NCI-H1048 (cell line): ENCODE results near the gene TMCC3.
"Not testable (repeated sequence)": the region's sequence is repeated elsewhere in the genome, so short reads cannot be mapped to it uniquely, and the experiment has no call there.

Source experiments
- DNase-seq: peaks from one replicate; lab custom pipeline; 2025; lab: John Stamatoyannopoulos, UW

The TMCC3 gene

GRCh38 chr12:94633401-94633800 is 17.0 kb downstream of the TMCC3 start:
- no peak for DNase-seq

DNA sequence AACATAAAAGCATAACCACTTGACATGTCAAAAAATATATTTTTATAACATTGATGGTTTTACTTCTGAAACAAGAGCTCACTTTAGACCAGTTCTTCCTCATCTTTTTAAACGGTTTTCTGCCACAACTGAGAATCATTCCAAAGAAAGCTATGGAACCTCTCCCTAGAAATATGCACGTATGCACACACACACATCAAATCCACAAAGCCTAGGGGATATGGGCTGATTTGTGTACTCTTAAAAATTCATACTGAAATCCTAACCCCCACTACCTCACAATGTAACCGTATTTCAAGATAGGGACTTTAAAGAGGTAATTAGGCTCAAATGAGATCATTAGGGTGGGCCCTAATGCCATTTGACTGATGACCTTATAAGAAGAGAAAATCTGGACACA is 19.3 kb downstream of the TMCC3 start:
- no peak for DNase-seq

DNA sequence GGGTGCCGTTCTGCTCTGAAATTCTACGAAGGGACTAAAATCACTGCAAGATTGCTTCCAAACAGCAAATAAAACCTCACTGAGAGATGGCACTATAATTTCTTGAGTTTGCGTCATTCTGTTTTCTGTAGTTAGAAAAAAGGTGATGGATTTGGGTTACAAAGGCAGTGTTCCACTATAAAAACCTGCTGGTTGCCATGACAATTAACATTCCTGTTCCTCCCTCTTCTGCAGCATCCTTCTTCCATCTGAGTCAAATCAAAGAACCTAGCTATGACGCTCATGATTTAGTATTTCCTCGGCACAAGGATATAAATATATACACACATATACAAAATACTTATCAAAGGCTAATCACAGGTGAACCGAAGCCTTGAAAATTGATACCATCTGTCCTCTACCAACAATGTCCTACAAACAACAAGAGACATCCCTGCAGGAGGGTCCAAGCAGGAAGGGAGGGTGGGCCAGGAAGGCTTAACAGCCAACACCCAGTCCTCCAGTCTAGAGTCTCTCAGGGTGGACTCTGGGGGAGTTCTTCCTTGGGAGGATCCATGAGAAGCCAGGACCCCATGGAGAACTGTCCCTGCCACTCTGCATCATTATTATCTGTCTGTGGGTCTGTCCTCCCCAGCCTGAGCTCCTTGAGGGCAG is 21.4 kb downstream of the TMCC3 start:
- DNase-seq, result no peak

GRCh38 chr12:94628369-94628768 is 22.0 kb downstream of the TMCC3 start:
- DNase-seq, result no peak

DNA sequence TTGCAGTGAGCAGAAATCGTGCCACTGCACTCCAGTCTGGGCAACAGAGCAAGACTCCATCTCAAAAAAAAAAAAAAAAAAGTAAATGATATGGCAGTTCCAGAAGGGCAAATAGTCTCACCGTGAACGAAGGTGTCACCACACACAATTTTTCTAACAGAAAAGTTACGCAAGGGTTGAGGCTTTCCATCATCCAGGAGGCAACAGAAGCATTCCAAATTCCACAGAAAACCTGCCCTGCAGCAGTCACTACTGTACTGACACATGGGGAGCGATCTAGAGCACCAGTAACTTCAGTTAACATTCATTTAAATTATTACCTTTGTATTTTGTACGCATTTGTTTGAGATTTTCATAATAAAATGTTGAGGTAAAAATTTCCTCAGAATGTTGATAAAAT is 24.8 kb downstream of the TMCC3 start:
- no peak for DNase-seq

DNA sequence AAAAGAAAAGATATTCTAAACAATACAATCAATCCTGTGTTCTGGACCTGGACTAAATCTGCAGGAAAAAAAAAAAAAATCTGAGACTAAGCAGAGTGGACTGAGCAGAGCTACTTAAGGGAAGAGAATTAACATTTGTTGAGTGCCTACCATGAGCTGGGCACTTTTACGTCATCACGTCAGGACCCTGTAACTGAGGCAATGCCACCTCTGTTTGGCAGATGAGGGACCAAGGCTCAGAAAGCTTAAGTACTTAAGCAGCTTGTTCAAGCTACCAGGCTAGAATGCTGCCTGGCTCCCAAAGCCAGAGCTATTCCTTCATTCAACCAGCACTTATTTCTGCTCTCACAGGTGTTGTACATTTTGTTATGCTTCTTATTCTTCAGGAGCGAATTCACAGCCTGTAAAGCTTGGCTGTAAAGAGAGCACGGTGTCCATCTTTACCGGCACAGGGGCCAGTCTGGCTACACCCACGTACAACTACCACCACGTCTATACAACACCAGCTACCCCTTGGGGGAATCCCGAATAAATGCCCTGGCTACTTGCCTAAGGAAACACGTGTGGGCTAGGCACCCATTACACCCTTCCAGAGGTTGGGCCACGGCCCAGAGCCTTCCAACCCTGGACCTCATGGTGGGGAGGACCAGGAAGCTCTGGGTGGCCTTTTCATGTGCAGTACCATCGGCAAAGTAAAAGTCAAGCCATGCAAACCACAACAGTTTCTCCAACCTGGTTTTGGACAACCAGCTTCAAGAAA is 27.0 kb downstream of the TMCC3 start:
- no peak for DNase-seq

DNA sequence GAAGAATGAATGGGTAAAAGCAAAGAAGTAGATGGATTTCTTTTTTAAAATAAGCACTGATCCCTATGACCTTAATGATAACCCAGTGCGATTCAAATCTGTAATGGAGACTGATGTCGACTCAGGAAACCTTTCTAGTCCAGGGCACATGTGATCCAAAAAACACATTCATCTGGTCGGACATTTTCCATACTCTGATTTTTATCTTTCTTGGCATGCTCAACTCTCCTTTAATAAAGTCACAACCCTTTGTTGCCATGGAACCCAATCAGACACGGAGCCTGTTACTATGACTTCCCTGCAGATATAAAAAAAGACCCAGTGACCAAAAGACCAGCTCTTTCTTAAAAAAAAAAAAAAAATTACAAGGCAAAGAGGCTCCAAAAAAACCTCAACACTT is 27.9 kb downstream of the TMCC3 start:
- no peak for DNase-seq

DNA sequence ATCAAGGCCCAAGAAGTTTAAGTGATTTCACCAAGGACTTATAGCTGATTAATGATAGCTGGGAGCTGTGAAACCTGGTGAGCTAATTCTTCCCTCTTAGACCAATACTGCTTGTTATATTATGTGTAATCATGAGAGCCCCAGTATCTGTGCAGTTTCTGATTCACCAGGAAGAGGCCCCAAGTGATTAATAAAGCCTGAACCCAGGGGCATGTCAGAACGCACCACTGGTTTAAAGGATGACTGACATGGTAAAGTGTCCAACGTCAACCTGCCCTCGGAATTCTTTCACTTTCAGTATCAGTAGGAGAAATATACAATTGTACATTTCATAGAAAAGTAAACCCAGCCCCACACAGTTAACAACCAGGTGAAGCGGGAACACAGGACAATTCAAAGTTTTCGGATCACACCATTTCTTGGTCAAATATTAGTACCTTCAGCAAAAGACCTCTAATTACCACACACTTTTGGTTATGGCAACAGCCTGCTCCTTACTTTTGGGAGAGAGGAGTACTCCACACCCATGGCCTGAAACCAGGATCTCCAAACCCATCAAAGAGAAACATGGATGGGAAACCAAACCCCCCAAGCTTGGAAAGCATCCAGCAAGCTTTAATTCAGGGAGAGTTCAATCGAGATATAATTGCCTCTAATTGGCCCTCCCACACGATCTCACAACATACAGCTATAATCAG is 28.5 kb downstream of the TMCC3 start:
- no peak for DNase-seq

- no peak for DNase-seq
Measured at GRCh38 chr12:94620621-94621020, 29.7 kb downstream of the TMCC3 start.

DNA sequence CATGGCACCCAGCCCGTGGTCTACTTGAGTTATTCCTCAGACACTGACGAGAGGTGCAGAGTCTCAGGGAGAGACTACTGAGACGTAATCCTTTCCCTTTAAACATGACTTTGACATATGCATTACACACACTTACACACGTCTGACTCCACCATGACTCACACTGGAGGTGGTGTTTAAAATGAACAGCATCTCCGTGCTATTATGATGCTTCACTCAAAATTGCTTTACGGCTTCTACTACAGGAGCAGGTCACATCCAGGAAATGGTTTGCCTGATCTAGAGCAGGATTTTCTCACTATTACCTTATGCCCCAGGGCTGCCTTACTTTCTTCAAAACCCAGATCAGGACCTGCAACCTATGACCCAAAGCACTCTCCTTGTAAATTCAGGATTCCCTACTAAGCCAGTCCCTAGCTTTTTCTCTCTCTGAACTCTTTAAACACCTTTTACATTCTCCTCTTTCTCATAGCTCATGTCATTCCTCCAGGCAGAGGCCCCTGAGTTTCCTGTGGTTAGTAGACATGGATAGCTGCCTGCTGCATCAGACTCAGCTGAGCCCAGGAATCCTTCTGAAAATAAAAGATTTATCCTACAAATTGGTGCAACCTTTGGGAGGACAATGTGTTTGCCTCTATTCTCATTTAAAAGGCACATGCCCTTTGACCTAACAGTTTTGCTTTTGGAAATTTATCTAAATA is 31.2 kb downstream of the TMCC3 start:
- DNase-seq, result no peak

DNA sequence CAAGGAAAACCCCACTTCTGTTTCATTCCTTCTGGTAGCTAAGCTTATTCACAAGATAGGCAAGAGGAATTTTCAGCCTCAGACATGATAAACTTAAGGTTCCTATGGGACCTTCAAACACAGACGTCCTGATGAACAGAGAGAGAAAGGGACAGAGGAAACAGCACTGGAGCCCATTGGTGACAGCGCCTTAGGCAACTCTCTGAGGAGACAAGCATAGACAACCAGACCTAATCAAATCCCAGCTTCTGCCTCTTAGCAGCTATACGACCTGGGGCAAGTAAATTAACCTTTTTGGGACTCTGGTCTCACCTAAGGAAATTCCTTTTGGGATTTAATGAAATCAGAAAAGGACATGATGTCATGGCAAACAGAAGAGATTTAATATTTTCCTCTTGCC is 33.3 kb downstream of the TMCC3 start:
- DNase-seq, result no peak

DNA sequence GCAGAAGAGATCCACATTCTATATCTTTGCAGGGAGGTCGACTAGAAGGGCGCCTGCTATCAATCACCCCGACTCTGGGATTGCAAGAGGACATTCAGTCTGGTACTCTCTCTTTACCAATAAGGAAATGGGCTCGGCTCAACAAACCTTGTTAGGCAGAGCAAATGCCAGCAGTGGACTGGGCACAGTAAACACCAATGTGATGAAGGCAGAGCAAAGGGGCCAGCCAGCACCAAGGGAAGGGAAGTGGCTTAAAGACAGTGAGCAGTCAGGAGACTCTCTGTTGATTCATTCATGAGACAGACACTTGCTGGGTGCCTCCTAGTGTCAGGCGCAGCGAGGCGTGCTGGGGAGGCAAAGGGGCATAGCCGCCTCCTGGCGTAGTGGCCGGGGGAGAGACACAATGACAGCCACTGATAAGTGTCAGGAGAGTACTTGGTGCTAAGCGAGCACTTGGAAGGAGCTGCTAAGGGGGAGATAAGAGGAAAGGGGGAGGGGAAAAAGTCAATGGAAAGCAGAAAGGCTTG is 34.1 kb downstream of the TMCC3 start:
- no peak for DNase-seq

GRCh38 chr12:94615260-94616181 is 34.8 kb downstream of the TMCC3 start:
- no peak for DNase-seq

- DNase-seq, result no peak
Measured at GRCh38 chr12:94614288-94614721, 36.1 kb downstream of the TMCC3 start.

DNA sequence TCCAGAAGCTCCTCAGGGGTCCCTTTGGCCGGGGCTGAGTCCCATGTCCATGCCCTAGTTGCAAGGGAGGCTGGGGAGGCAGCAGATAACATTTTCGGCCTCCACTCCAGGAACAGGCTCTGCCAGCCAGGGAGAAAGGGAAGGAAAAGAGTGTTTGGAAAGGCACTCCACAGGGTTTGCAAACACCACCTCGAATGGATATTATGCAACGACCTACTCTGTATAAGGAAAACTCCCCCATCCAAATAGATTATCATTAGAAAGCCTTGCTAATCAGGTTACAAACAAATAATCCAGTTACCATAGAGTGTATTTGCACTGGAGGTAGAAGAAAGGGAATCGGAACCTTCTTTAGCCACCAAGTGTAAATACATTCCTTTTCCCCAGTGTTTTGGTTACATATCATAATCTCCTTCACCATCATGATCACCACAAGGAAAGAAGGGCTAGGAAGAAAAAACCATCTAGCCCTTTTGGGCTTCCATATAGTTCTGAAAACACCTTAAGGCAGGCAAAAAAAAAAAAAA is 40.4 kb downstream of the TMCC3 start:
- no peak for DNase-seq

DNA sequence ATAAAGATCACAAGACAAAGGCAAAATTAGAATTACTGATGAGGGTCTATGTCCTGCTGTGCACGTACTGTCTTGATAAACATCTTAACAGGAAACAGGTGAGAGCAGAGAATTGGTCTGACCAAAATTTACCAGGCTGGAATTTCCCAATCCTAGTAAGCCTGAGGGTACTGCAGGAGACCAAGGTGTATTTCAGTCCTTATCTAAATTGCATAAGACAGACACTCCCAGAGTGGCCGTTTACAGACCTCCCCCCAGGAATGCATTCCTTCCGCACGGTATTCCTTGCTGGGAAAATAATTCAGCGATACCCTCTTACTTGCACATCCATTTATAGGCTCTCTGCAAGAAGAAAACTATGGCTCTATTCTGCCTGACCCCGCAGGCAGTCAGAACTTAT is 43.5 kb downstream of the TMCC3 start:
- DNase-seq, result not testable (repeated sequence)

DNA sequence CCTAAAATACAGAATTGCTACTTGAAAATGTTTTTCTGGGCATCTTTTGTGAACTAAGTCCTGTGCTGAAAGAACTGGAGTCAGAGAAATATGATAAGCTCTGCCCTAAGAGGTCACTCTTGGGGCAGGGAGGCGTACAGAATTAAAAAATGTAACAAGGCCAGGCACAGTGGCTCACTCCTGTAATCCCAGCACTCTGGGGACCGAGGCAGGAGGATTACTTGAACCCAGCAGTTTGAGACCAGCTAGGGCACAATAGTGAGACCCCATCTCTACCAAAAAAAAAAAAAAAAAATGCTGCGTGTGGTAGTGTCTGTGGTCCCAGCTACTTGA is 46.0 kb downstream of the TMCC3 start:
- DNase-seq, result no peak

DNA sequence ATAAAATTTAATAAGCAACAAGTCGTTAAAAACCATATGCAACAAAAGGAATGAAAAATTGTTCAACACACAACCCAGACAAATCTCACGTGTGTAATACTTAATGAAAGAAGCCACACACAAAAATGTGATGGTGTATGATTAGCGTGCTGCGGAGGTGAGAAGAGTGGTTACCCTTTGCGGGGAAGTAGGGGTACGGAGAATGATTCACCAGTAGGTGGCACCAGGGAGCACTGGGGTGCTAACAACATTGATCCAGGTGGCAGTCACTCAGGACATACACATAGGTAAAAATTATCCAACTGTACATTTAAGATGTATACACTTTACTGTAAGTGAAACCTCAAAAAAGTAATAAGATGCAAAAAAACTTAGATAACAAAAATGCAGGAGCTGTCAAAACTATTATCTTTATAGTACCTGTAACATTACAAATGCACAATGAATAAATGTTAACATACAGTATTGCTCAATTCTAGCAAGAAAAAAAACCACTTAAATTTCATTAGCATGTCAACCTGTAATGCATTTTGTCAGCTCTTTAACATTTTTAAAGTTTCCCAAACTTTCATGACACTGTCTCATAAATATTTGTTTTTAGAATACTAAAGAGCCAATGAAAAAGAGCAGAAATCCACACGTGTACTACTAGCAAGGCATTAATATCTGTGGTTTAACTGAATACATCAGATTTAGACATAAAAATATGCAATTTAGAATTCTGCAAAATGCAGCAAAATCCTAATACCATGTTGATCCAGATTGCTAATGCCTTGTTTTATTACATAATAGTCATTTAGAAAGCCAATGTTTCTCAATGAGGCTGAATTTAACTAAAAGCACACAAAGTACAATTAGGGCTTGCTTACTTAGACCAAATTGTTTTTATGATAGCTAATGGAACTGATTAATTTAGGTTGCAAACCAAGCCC is 46.7 kb downstream of the TMCC3 start:
- no peak for DNase-seq

DNA sequence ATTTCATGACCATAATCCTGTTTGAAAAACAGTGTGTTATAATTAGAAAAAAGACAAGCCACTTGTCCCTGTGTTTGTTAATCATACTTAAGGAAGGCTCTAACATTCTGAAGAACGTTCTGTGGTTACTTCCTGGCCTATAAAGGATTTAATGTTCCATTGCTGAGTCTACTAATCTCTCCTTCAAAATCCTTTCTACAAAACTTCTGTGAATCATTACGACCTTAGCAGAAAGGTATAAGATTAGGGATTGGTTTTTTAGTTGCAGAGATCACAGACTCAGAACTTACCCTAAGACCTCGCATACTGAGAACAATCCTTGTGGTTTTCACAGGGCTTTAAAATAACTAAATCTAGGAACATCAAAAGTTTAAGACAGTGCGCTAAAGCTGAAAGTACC is 48.3 kb downstream of the TMCC3 start:
- DNase-seq, result no peak

GRCh38 chr12:94601307-94601706 is 49.0 kb downstream of the TMCC3 start:
- DNase-seq, result not testable (repeated sequence)
